ENCODE results near the gene RBM34. TPM values are rescaled to one million over a fixed set of nuclear protein-coding genes. Genes with fewer than 3 reads are reported as not detected.
"Not testable (repeated sequence)": the region's sequence is repeated elsewhere in the genome, so short reads cannot be mapped to it uniquely, and the experiment has no call there.

The RBM34 gene
- total RNA-seq, 4 donors from 2014 or later, result 42.3 to 65.2 (median 55.3) TPM

- H3K27ac ChIP-seq, result no peak overlapping the region
- H3K36me3 ChIP-seq, result no peaks in the 10 kb centered on the region
- ATAC-seq, result no peak
- H3K4me3 ChIP-seq, result no peak overlapping the region
- 93 to 100% methylated on average over 1 to 2 of the region's 5 CpGs for WGBS, 2 donors (ENCODE audit: low coverage in 1 of 2)
- no peak for TF ChIP-seq POLR2A (IDR thresholded peaks at IDR 0.05)
- no peak for TF ChIP-seq CTCF (IDR thresholded peaks at IDR 0.05)
- TF ChIP-seq EP300 (IDR thresholded peaks at IDR 0.05), result no peak
- no peak for TF ChIP-seq POLR2AphosphoS5 (IDR thresholded peaks at IDR 0.05)
- no peaks in the 10 kb centered on the region for H3K9me3 ChIP-seq
- H3K27me3 ChIP-seq, result no peaks in the 10 kb centered on the region
- H3K4me1 ChIP-seq, result peaks cover 0 to 16% (median 4%) of the 10 kb centered on the region in 3 donors
Measured at GRCh38 chr1:235101558-235102258, 59.3 kb downstream of the RBM34 start.

- peak overlapping the region in 1 of 4 donors; percentile 8 for H3K27ac ChIP-seq
- TF ChIP-seq CTCF (IDR thresholded peaks at IDR 0.05) (no peak), POLR2A (IDR thresholded peaks at IDR 0.05) (no peak), EP300 (IDR thresholded peaks at IDR 0.05) (no peak), POLR2AphosphoS5 (IDR thresholded peaks at IDR 0.05) (no peak)
Measured at GRCh38 chr1:235100194-235100772, 60.8 kb downstream of the RBM34 start.

GRCh38 chr1:235098991-235099390 lies 62.1 kb downstream of the RBM34 start:
- 92 to 100% methylated on average over 2 to 4 of the region's 9 CpGs for WGBS, 2 donors (ENCODE audit: low coverage in 1 of 2)
- Histone ChIP-seq H3K27me3 (no peaks in the 10 kb centered on the region), H3K27ac (no peak overlapping the region), H3K4me3 (no peak overlapping the region), H3K9me3 (no peaks in the 10 kb centered on the region), H3K36me3 (no peaks in the 10 kb centered on the region), H3K4me1 (peaks cover 0 to 5% (median 1%) of the 10 kb centered on the region in 3 donors)
- no peak for TF ChIP-seq EP300 (IDR thresholded peaks at IDR 0.05)
- no peak for TF ChIP-seq POLR2AphosphoS5 (IDR thresholded peaks at IDR 0.05)
- no peak for TF ChIP-seq CTCF (IDR thresholded peaks at IDR 0.05)
- no peak for TF ChIP-seq POLR2A (IDR thresholded peaks at IDR 0.05)
- no peak for ATAC-seq

More at GRCh38 chr1:235100194-235100772, 60.8 kb downstream of the RBM34 start:
- Histone ChIP-seq H3K27me3 (no peaks in the 10 kb centered on the region), H3K4me1 (peaks cover 0 to 16% (median 4%) of the 10 kb centered on the region in 3 donors), H3K36me3 (no peaks in the 10 kb centered on the region), H3K4me3 (no peak overlapping the region), H3K9me3 (no peaks in the 10 kb centered on the region)
- 34 to 80% methylated on average over 2 to 4 of the region's 13 CpGs for WGBS, 2 donors (ENCODE audit: low coverage in 1 of 2)
- peak; percentile 35 for ATAC-seq

GRCh38 chr1:235098547-235098946 lies 62.5 kb downstream of the RBM34 start:
- ATAC-seq, result no peak
- Histone ChIP-seq H3K36me3 (no peaks in the 10 kb centered on the region), H3K9me3 (no peaks in the 10 kb centered on the region), H3K27me3 (no peaks in the 10 kb centered on the region), H3K4me1 (peaks cover 2 to 6% (median 6%) of the 10 kb centered on the region in 3 donors), H3K27ac (no peak overlapping the region), H3K4me3 (no peak overlapping the region)
- WGBS, 2 donors (ENCODE audit: low coverage in 1 of 2), result 76 to 90% methylated on average over 5 to 6 of the region's 6 CpGs
- TF ChIP-seq CTCF (IDR thresholded peaks at IDR 0.05) (no peak), POLR2A (IDR thresholded peaks at IDR 0.05) (no peak), EP300 (IDR thresholded peaks at IDR 0.05) (no peak)

- 93 to 94% methylated on average over 3 to 4 of the region's 14 CpGs for WGBS, 2 donors (ENCODE audit: low coverage in 1 of 2)
- ATAC-seq, H3K27ac ChIP-seq, H3K27me3 ChIP-seq, H3K9me3 ChIP-seq, H3K36me3 ChIP-seq, H3K4me3 ChIP-seq: not testable (repeated sequence)
- peaks cover 4 to 14% (median 9%) of the 10 kb centered on the region in 3 donors for H3K4me1 ChIP-seq
Measured at GRCh38 chr1:235097501-235097900, 63.5 kb downstream of the RBM34 start.

Data from gastroesophageal sphincter (tissue), 4 donors.